Spleen (tissue), 7 donors: ENCODE data around the gene CALN1.

Source experiments
- POLR2A ChIP-seq, 3 donors: fragments of 450-650 bp; IDR thresholded peaks; one replicate each; pipeline ENCODE4 v1.5.1; 2017; ENCODE audit warnings: antibody characterized with exemption in 3 of 3, mild to moderate bottlenecking in 1 of 3
- TF ChIP-seq, protein P1 (sequence below), 11 experiments: fragments of 200-600 bp in 7 of 11; fragments of 450-650 bp in 4 of 11; sonication (generic) in 4 of 11; IDR thresholded peaks in 8 of 11; conservative IDR thresholded peaks in 3 of 11; 1 replicate in 7 of 11; 2 replicates in 4 of 11; pipeline versions ENCODE4 v1.4.0 to v1.8.0; 2016 to 2021; ENCODE audit warnings: antibody characterized with exemption in 11 of 11, inconsistent platforms in 4 of 11, mild to moderate bottlenecking in 1 of 11
- donor health status: DM: no; HTN: no; CAD: no; lungs with moderate emphysema.
- donor health status: DM: no; HTN: no; CAD: no.
- donor health status: DM: no; HTN: no; CAD: no.

DNA sequence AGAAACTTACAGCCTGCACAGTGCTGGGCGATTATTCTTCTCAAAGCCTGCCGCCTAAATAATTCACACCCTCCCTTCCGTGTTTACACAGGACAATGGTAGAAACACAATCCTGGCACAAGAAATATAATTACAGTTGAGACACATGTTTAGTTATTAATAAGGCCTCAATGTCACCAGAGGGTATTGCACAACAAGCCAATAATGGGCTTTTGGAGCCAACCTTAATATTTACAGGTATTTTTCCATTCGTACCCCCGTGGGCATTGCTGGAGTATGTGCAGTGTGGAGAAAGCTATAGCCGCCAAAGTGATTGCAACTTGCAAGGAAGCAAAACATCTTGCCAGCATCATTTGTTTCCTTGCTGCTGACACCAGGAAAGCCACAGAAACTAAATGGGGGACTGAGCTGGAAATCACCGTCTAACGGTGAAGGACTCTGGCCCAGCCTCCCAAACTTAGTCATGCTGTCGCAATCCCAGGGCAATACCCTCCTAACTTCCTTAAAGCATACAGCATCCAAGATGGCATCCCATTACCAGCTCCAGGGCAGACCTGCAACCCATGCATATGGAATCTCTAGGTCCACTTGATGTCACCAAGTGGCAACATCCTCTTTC, 8.6 kb downstream of the CALN1 start:
- TF ChIP-seq POLR2A (IDR thresholded peaks at IDR 0.05), result no peak
- TF ChIP-seq, protein P1, sequence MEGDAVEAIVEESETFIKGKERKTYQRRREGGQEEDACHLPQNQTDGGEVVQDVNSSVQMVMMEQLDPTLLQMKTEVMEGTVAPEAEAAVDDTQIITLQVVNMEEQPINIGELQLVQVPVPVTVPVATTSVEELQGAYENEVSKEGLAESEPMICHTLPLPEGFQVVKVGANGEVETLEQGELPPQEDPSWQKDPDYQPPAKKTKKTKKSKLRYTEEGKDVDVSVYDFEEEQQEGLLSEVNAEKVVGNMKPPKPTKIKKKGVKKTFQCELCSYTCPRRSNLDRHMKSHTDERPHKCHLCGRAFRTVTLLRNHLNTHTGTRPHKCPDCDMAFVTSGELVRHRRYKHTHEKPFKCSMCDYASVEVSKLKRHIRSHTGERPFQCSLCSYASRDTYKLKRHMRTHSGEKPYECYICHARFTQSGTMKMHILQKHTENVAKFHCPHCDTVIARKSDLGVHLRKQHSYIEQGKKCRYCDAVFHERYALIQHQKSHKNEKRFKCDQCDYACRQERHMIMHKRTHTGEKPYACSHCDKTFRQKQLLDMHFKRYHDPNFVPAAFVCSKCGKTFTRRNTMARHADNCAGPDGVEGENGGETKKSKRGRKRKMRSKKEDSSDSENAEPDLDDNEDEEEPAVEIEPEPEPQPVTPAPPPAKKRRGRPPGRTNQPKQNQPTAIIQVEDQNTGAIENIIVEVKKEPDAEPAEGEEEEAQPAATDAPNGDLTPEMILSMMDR (IDR thresholded peaks at IDR 0.05 in 8 of 11, conservative IDR thresholded peaks at IDR 0.05 in 3 of 11), result no peak
